Activated CD4-positive, CD25-positive, alpha-beta regulatory T cell treated with anti-CD3 and anti-CD28 coated beads, Interleukin-2, amount 50 U/mL, for 72 hours (primary cell): Measurements from ENCODE around the gene KCNJ2.

Experiments
- DNase-seq: peaks from one replicate; pipeline ENCODE4 v3.0.0; 2021

The KCNJ2 gene

GRCh38 chr17:70206361-70207010 lies 37.2 kb downstream of the KCNJ2 start:
- no peak for DNase-seq

GRCh38 chr17:70207184-70207583 lies 37.9 kb downstream of the KCNJ2 start:
- no peak for DNase-seq

GRCh38 chr17:70208080-70208794 lies 38.9 kb downstream of the KCNJ2 start:
- DNase-seq = no peak

- DNase-seq = no peak
Measured at GRCh38 chr17:70208825-70209555, 39.7 kb downstream of the KCNJ2 start.

- DNase-seq = no peak
Measured at GRCh38 chr17:70215656-70216055, 46.3 kb downstream of the KCNJ2 start.

GRCh38 chr17:70217571-70217970 lies 48.2 kb downstream of the KCNJ2 start:
- DNase-seq = no peak

- DNase-seq = no peak
Measured at GRCh38 chr17:70225276-70225675, 55.9 kb downstream of the KCNJ2 start.
